Transverse colon (tissue), 3 donors: ENCODE results near the gene PNKD.

Experiments
- CTCF ChIP-seq, 5 experiments: fragments of 200-600 bp in 3 of 5; fragments of 450-650 bp in 2 of 5; sonication (generic) in 3 of 5; IDR thresholded peaks; 1 replicate in 2 of 5; 2 replicates in 3 of 5; pipeline ENCODE4 v1.5.1; 2016 to 2017; ENCODE audit warnings: antibody characterized with exemption in 5 of 5, inconsistent platforms in 3 of 5, mild to moderate bottlenecking in 2 of 5, moderate library complexity in 1 of 5
- POLR2A ChIP-seq: fragments of 450-650 bp; IDR thresholded peaks from one replicate; pipeline ENCODE4 v1.6.1; 2016; ENCODE audit warnings: antibody characterized with exemption, mild to moderate bottlenecking, moderate library complexity

GRCh38 chr2:218395826-218396687 lies 125.7 kb downstream of the PNKD start:
- TF ChIP-seq POLR2A (peak; percentile 53), CTCF (IDR thresholded peaks at IDR 0.05) (peak; percentile 93 to 99 (median 94))
